T1000 (cell line): ENCODE results near the gene LGALS9C.
"Not testable (repeated sequence)": the region's sequence is repeated elsewhere in the genome, so short reads cannot be mapped to it uniquely, and the experiment has no call there.

Source experiments
- DNase-seq: peaks from one replicate; lab custom pipeline; 2025; ENCODE audit warnings: mixed read lengths; lab: John Stamatoyannopoulos, UW

Gene LGALS9C

GRCh38 chr17:18528899-18529500 lies 52.4 kb downstream of the LGALS9C start:
- not testable (repeated sequence) for DNase-seq

- not testable (repeated sequence) for DNase-seq
These were observed 53.8 kb downstream of the LGALS9C start for GRCh38 chr17:18530405-18530804.

DNA sequence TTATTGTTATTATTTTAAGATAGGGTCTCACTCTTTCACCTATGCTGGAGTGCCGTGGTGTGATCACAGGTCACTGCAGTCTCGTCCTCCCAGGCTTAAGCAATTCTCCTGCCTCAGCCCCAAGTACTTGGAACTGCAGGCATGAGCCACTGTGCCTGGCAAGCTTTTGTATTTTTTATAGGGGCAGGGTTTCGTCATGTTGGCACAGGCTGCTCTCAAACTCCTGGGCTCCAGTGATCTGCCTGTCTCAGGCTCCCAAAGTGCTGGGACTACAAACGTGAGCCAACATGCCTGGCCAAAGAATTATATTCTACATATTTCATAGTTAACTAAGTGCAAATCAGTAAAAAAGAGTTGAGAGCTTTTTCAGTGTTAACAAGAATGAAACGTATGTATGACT lies 65.6 kb downstream of the LGALS9C start:
- DNase-seq = not testable (repeated sequence)

DNA sequence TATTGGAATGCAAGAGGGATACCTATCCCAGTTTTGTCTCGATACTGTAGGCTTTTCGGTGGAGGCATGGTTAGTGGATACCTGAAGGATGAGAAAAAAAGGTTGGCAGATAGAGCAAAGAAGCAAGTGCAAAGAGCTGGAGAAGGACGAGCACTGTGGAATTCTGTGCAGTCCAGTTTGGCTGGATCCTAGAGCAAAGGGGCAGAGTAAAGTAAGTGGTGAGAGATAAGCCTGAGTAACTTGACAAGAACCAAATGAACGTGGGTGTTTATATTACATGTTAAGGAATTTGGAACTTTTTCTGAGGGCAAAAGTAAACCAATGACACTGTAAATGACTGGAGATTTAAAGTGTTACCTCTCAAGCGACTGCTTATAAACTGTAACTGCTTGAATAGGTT lies 66.3 kb downstream of the LGALS9C start:
- DNase-seq = not testable (repeated sequence)
